Keratinocyte (primary cell): ENCODE measurements around the gene PIM3.

ENCODE experiments used
- CTCF ChIP-seq, 3 experiments: IDR thresholded peaks in 1 of 3; conservative IDR thresholded peaks in 1 of 3; optimal IDR thresholded peaks in 1 of 3; 2 replicates in 2 of 3; 3 replicates in 1 of 3; pipeline versions ENCODE3 to v1.5.1; 2011; ENCODE audit warnings: low read length in 3 of 3, mild to moderate bottlenecking in 3 of 3, moderate library complexity in 2 of 3, control low read depth in 1 of 3, inconsistent platforms in 1 of 3; ENCODE audit not compliant: insufficient read depth in 2 of 3; ENCODE audit errors: extremely low read depth in 1 of 3
- EZH2 ChIP-seq: IDR thresholded peaks from one replicate; pipeline ENCODE4 v1.6.1; 2012; ENCODE audit warnings: inconsistent platforms, mild to moderate bottlenecking, low read length, moderate library complexity

- TF ChIP-seq EZH2 (no peak), CTCF (optimal IDR thresholded peaks at IDR 0.05 in 1 of 3, IDR thresholded peaks at IDR 0.05 in 1 of 3, conservative IDR thresholded peaks at IDR 0.05 in 1 of 3; ENCODE audit: extremely low read depth in 1 of 3, insufficient read depth in 2 of 3, low read length in 3 of 3) (no peak)
These were observed 43.7 kb upstream of the PIM3 start for GRCh38 chr22:49916831-49917230.
